ENCODE measurements around the gene ERBB2. TPM values are rescaled to one million over a fixed set of nuclear protein-coding genes. Genes with fewer than 3 reads are reported as not detected.

The ERBB2 gene
- total and polyA plus RNA-seq, 2 of the 13 experiments (the other 11 are each of a cell fraction or from before 2014, with no cell fraction given), result 57.7 to 64.1 TPM

- TF ChIP-seq NPAS2 (CRISPR knock-in tag; IDR thresholded peaks at IDR 0.05; ENCODE audit: borderline replicate concordance) (no peak), PREB (CRISPR knock-in tag; IDR thresholded peaks at IDR 0.05) (no peak), SIX1 (CRISPR knock-in tag; IDR thresholded peaks at IDR 0.05; ENCODE audit: borderline replicate concordance) (no peak), NFIC (IDR thresholded peaks at IDR 0.05; ENCODE audit: low read length) (peak; percentile 62; the same call in 1 of the 2 replicates), POLR2AphosphoS2 (IDR thresholded peaks at IDR 0.05; ENCODE audit: low read depth, low read length) (no peak), ZNF550 (CRISPR knock-in tag; IDR thresholded peaks at IDR 0.05; ENCODE audit: borderline replicate concordance) (no peak), ZNF569 (CRISPR knock-in tag; IDR thresholded peaks at IDR 0.05; ENCODE audit: borderline replicate concordance) (0 out of 2 replicates have a peak, but pooled peaks have one; percentile 41), ELF1 (CRISPR knock-in tag; IDR thresholded peaks at IDR 0.05) (peak; percentile 63), HNRNPK (IDR thresholded peaks at IDR 0.05; ENCODE audit: low read depth, low read length, poor library complexity, severe bottlenecking) (no peak), PTBP1 (IDR thresholded peaks at IDR 0.05; ENCODE audit: low read depth, low read length, poor library complexity, severe bottlenecking) (no peak), ZNF83 (CRISPR knock-in tag; IDR thresholded peaks at IDR 0.05; ENCODE audit: borderline replicate concordance) (no peak), TFAP4 (IDR thresholded peaks at IDR 0.05; ENCODE audit: borderline replicate concordance, low read depth) (peak; percentile 88), ASH2L (IDR thresholded peaks at IDR 0.05; ENCODE audit: insufficient read length, low read depth, low read length) (peak; percentile 70), CREM (IDR thresholded peaks at IDR 0.05) (peak; percentile 84), CREM (CRISPR knock-in tag; IDR thresholded peaks at IDR 0.05) (no peak), ZNF746 (CRISPR knock-in tag; IDR thresholded peaks at IDR 0.05) (peak; percentile 89), RFX5 (IDR thresholded peaks at IDR 0.05; ENCODE audit: low read depth, low read length) (no peak), ZNF224 (CRISPR knock-in tag; IDR thresholded peaks at IDR 0.05) (no peak), HNRNPLL (IDR thresholded peaks at IDR 0.05; ENCODE audit: low read depth, low read length, poor library complexity, severe bottlenecking) (no peak), FOXO4 (CRISPR knock-in tag; conservative IDR thresholded peaks at IDR 0.05) (no peak), SIX4 (CRISPR knock-in tag; IDR thresholded peaks at IDR 0.05) (no peak), ZMAT3 (CRISPR knock-in tag; conservative IDR thresholded peaks at IDR 0.05) (peak; percentile 70; the same call in 1 of the 2 replicates), XRCC5 (optimal IDR thresholded peaks at IDR 0.05; ENCODE audit: low read length) (peak; percentile 38), THRA (CRISPR knock-in tag; IDR thresholded peaks at IDR 0.05; ENCODE audit: borderline replicate concordance) (no peak), ZNF570 (CRISPR knock-in tag; IDR thresholded peaks at IDR 0.05; ENCODE audit: borderline replicate concordance) (no peak)
These were observed 3.3 kb downstream of the ERBB2 start (continued) for GRCh38 chr17:39702901-39703893.
